HepG2 (cell line): ENCODE data around the gene COL8A1.

Source experiments
- SALL2 ChIP-seq: sonication (generic); formaldehyde crosslinking; IDR thresholded peaks from 2 replicates; pipeline ENCODE4 v1.8.1; 2023; ENCODE audit warnings: mild to moderate bottlenecking, missing genetic modification reagents, inconsistent platforms
- ZFP36 ChIP-seq: fragments of 150-350 bp; IDR thresholded peaks from 2 replicates; pipeline ENCODE4 v1.6.1; 2018; ENCODE audit warnings: borderline replicate concordance, low read length, low read depth; ENCODE audit not compliant: partially characterized antibody
- ZFYVE20 ChIP-seq: sonication (generic); formaldehyde crosslinking; IDR thresholded peaks from 2 replicates; pipeline ENCODE4 v1.8.0; 2023; ENCODE audit warnings: low read depth, mild to moderate bottlenecking, moderate library complexity, missing genetic modification reagents, borderline replicate concordance
- TF ChIP-seq, protein P1 (sequence below): sonication (generic); formaldehyde crosslinking; IDR thresholded peaks from 2 replicates; pipeline ENCODE4 v1.5.0; 2020; ENCODE audit warnings: mild to moderate bottlenecking, missing genetic modification reagents, moderate library complexity

DNA sequence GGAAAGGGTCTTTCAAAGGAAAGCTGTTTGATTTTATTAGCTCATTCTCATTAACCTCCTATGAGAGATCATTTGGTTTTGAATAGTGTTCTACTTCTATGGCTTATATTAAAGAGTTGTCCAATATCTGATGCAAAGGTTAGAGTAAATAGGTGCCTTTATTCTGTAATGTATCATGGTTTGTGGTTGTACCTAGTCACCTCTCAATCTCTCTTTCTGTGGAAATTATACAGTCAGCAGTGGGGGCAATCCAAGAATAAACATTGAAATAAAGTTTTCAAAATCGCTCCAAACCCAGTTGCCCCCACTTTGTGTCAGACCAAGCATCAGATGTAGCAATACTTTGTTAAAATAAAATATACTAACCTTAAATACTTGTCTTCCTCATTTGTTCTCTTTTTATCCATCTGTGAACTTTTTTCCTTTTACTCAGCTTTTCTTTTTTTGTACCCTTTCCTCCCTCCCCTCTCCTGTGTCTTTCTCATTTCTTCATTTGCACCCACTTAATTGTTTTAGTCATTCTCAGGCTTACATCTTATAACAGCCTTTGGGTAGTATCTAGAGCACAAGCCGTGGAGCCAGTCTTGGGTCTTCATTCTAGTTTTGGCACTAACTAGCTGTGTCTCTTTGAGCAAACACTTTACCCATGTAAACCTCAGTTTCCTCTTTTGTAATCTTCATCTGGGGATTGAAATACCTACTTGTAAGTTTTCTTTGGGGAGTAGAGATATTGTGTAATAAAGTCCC, 196.0 kb downstream of the COL8A1 start:
- TF ChIP-seq, protein P1, sequence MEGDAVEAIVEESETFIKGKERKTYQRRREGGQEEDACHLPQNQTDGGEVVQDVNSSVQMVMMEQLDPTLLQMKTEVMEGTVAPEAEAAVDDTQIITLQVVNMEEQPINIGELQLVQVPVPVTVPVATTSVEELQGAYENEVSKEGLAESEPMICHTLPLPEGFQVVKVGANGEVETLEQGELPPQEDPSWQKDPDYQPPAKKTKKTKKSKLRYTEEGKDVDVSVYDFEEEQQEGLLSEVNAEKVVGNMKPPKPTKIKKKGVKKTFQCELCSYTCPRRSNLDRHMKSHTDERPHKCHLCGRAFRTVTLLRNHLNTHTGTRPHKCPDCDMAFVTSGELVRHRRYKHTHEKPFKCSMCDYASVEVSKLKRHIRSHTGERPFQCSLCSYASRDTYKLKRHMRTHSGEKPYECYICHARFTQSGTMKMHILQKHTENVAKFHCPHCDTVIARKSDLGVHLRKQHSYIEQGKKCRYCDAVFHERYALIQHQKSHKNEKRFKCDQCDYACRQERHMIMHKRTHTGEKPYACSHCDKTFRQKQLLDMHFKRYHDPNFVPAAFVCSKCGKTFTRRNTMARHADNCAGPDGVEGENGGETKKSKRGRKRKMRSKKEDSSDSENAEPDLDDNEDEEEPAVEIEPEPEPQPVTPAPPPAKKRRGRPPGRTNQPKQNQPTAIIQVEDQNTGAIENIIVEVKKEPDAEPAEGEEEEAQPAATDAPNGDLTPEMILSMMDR (CRISPR knock-in tag), result no peak
- TF ChIP-seq SALL2 (CRISPR knock-in tag), result no peak
- no peak for TF ChIP-seq ZFYVE20 (CRISPR knock-in tag)
- no peak for TF ChIP-seq ZFP36
